HG03064 (cell line): Measurements from ENCODE around the gene CGREF1.

Experiments used
- ATAC-seq: cut with Tn5 transposase; IDR thresholded peaks from one replicate; pipeline ENCODE4 v1.9.1; 2021; ENCODE audit warnings: low read depth; ENCODE audit not compliant: unreplicated experiment

Gene CGREF1

GRCh38 chr2:27051902-27052645, 66.9 kb downstream of the CGREF1 start:
- no peak for ATAC-seq

- ATAC-seq: peak; percentile 56
These were observed 67.7 kb downstream of the CGREF1 start, which contains the start of gene AGBL5 for GRCh38 chr2:27050996-27051901. Gene AGBL5 (plus strand): TSS chr2:27051668. CDS start chr2:27052959, 1,291 bp downstream.
